IMR-90 (cell line): ENCODE results near the gene THPO. TPM values are rescaled to one million over a fixed set of nuclear protein-coding genes. Genes with fewer than 3 reads are reported as not detected.

Experiments
- ATAC-seq: fragments of 200-7000 bp; cut with Tn5 transposase; 2 replicates; pipeline ENCODE4 v1.9.1; 2020; ENCODE audit warnings: low read depth, mild to moderate bottlenecking, moderate library complexity
- BruUV-seq: library from RNA; stranded (reverse); fragments of 400-500 nt; replicated peaks from 2 replicates; lab custom pipeline; 2021; lab: Mats Ljungman, UMichigan
- CTCF ChIA-PET: fragments of 300-600 bp; formaldehyde crosslinking; extraction: SDS; loops from one replicate; lab custom pipeline; 2021; ENCODE audit warnings: antibody characterized with exemption; lab: Yijun Ruan, JAX
- POLR2A ChIA-PET: fragments of 300-600 bp; sonication (Branson Sonifier 250); formaldehyde crosslinking; loops from one replicate; lab custom pipeline; 2022; ENCODE audit warnings: antibody characterized with exemption; ENCODE audit not compliant: unreplicated experiment; lab: Charles Lee
- DNase-seq: peaks from one replicate; pipeline ENCODE4 v3.0.0; 2013
- H2AFZ ChIP-seq: replicated peaks from 2 replicates; pipeline ENCODE3; 2013; ENCODE audit warnings: low read length, mild to moderate bottlenecking; ENCODE audit not compliant: poor library complexity
- H2AK5ac ChIP-seq: 2 replicates; pipeline ENCODE4 v1.6.1; 2013; ENCODE audit warnings: low read depth, low read length, inconsistent platforms
- H2AK9ac ChIP-seq: replicated peaks from 2 replicates; pipeline ENCODE3; 2013; ENCODE audit warnings: mild to moderate bottlenecking, low read depth, low read length, moderate library complexity; ENCODE audit not compliant: poor library complexity
- H2BK120ac ChIP-seq: 2 replicates; pipeline ENCODE4 v1.6.1; 2013; ENCODE audit warnings: low read depth, low read length, inconsistent platforms
- H2BK15ac ChIP-seq: 3 replicates; pipeline ENCODE4 v1.6.1; 2013; ENCODE audit warnings: low read depth, low read length, inconsistent platforms
- H2BK20ac ChIP-seq: 2 replicates; pipeline ENCODE4 v1.6.1; 2013; ENCODE audit warnings: low read depth, mild to moderate bottlenecking, inconsistent platforms, low read length, moderate library complexity
- H2BK5ac ChIP-seq: 2 replicates; pipeline ENCODE4 v1.6.1; 2013; ENCODE audit warnings: mild to moderate bottlenecking, low read depth, low read length, inconsistent platforms; ENCODE audit not compliant: poor library complexity, severe bottlenecking
- H3K14ac ChIP-seq: replicated peaks from 2 replicates; pipeline ENCODE4 v1.6.1; 2013; ENCODE audit warnings: low read depth, low read length, inconsistent platforms
- H3K18ac ChIP-seq: 2 replicates; pipeline ENCODE4 v1.6.1; 2013; ENCODE audit warnings: low read depth, low read length, control low read depth
- H3K23ac ChIP-seq: 2 replicates; pipeline ENCODE4 v1.6.1; 2013; ENCODE audit warnings: low read depth, low read length, inconsistent platforms
- H3K27ac ChIP-seq: 2 replicates; pipeline ENCODE4 v1.5.1; 2013; ENCODE audit warnings: mild to moderate bottlenecking, control low read depth, low read length; ENCODE audit not compliant: insufficient read depth
- H3K27me3 ChIP-seq: 2 replicates; pipeline ENCODE4 v1.6.1; 2013; ENCODE audit warnings: low read length; ENCODE audit not compliant: control insufficient read depth, insufficient read depth
- H3K36me3 ChIP-seq: 2 replicates; pipeline ENCODE4 v1.6.1; 2013; ENCODE audit warnings: low read length, mixed read lengths; ENCODE audit not compliant: control insufficient read depth, insufficient read depth
- H3K4ac ChIP-seq: 2 replicates; pipeline ENCODE4 v1.6.1; 2013; ENCODE audit warnings: low read depth, low read length, inconsistent platforms
- H3K4me1 ChIP-seq: 2 replicates; pipeline ENCODE4 v1.6.1; 2013; ENCODE audit warnings: low read length, mixed read lengths; ENCODE audit not compliant: control insufficient read depth, insufficient read depth
- H3K4me2 ChIP-seq: 2 replicates; pipeline ENCODE4 v1.6.1; 2013; ENCODE audit warnings: low read depth, mild to moderate bottlenecking, control low read depth, low read length, moderate library complexity
- H3K4me3 ChIP-seq: 2 replicates; pipeline ENCODE4 v1.5.1; 2013; ENCODE audit warnings: low read depth, mild to moderate bottlenecking, control low read depth, low read length, moderate library complexity; ENCODE audit not compliant: insufficient read depth
- H3K56ac ChIP-seq: 2 replicates; pipeline ENCODE4 v1.6.1; 2013; ENCODE audit warnings: low read length, inconsistent platforms; ENCODE audit not compliant: insufficient read depth; ENCODE audit errors: extremely low read depth
- H3K79me1 ChIP-seq, 2 experiments: 2 replicates each; pipeline ENCODE4 v1.6.1; 2013; ENCODE audit warnings: low read length in 2 of 2, inconsistent platforms in 1 of 2, low read depth in 1 of 2
- H3K9ac ChIP-seq: 2 replicates; pipeline ENCODE4 v1.6.1; 2013; ENCODE audit warnings: low read depth, low read length, control low read depth
- H3K9me1 ChIP-seq: 2 replicates; pipeline ENCODE4 v1.6.1; 2013; ENCODE audit warnings: low read length, inconsistent platforms; ENCODE audit not compliant: insufficient read depth
- H3K9me3 ChIP-seq: 2 replicates; pipeline ENCODE4 v1.6.1; 2013; ENCODE audit warnings: low read length; ENCODE audit not compliant: control insufficient read depth, insufficient read depth
- H4K20me1 ChIP-seq: 2 replicates; pipeline ENCODE4 v1.6.1; 2013; ENCODE audit warnings: low read length, inconsistent platforms; ENCODE audit not compliant: insufficient read depth
- H4K5ac ChIP-seq: 2 replicates; pipeline ENCODE4 v1.6.1; 2013; ENCODE audit warnings: mild to moderate bottlenecking, low read depth, low read length, control low read depth
- H4K8ac ChIP-seq, 2 experiments: 2 replicates each; pipeline ENCODE4 v1.6.1; 2013; ENCODE audit warnings: low read depth in 2 of 2, low read length in 2 of 2, control low read depth in 1 of 2, inconsistent platforms in 1 of 2
- H4K91ac ChIP-seq: 2 replicates; pipeline ENCODE4 v1.6.1; 2013; ENCODE audit warnings: low read depth, low read length, inconsistent platforms; ENCODE audit not compliant: insufficient read depth
- BHLHE40 ChIP-seq: fragments of 150-350 bp; IDR thresholded peaks from 2 replicates; pipeline ENCODE4 v1.6.1; 2016; ENCODE audit warnings: mild to moderate bottlenecking, low read depth, low read length
- CEBPB ChIP-seq: IDR thresholded peaks from 2 replicates; pipeline ENCODE4 v1.6.1; 2012; ENCODE audit warnings: low read depth, low read length, improper control_type of control experiment
- CTCF ChIP-seq: conservative IDR thresholded peaks from 2 replicates; pipeline ENCODE4 v1.5.1; 2012; ENCODE audit warnings: mild to moderate bottlenecking, low read depth, low read length, improper control_type of control experiment
- ELK1 ChIP-seq: fragments of 150-350 bp; IDR thresholded peaks from 2 replicates; pipeline ENCODE4 v1.6.1; 2016; ENCODE audit warnings: low read depth, mild to moderate bottlenecking, low read length, moderate library complexity, borderline replicate concordance
- FOS ChIP-seq: fragments of 150-350 bp; IDR thresholded peaks from 2 replicates; pipeline ENCODE4 v1.6.1; 2016; ENCODE audit warnings: low read depth, low read length
- MAFK ChIP-seq: IDR thresholded peaks from 2 replicates; pipeline ENCODE4 v1.6.1; 2012; ENCODE audit warnings: low read depth, low read length, improper control_type of control experiment
- MAZ ChIP-seq: IDR thresholded peaks from 2 replicates; pipeline ENCODE4 v1.6.1; 2012; ENCODE audit warnings: low read depth, mild to moderate bottlenecking, low read length, improper control_type of control experiment, moderate library complexity, borderline replicate concordance
- MXI1 ChIP-seq: IDR thresholded peaks from 2 replicates; pipeline ENCODE4 v1.6.1; 2012; ENCODE audit warnings: low read depth, mild to moderate bottlenecking, low read length, moderate library complexity, borderline replicate concordance
- NFE2L2 ChIP-seq: fragments of 150-350 bp; IDR thresholded peaks from 2 replicates; pipeline ENCODE4 v1.6.1; 2016; ENCODE audit warnings: low read depth, mild to moderate bottlenecking, low read length
- POLR2A ChIP-seq: IDR thresholded peaks from 2 replicates; pipeline ENCODE4 v1.6.1; 2012; ENCODE audit warnings: mild to moderate bottlenecking, low read depth, low read length
- RAD21 ChIP-seq: IDR thresholded peaks from 2 replicates; pipeline ENCODE4 v1.6.1; 2012; ENCODE audit warnings: low read length, improper control_type of control experiment
- RCOR1 ChIP-seq: IDR thresholded peaks from 2 replicates; pipeline ENCODE4 v1.6.1; 2012; ENCODE audit warnings: mild to moderate bottlenecking, low read length, improper control_type of control experiment; ENCODE audit not compliant: insufficient replicate concordance
- RFX5 ChIP-seq: IDR thresholded peaks from 2 replicates; pipeline ENCODE4 v1.8.0; 2012; ENCODE audit warnings: low read depth, mild to moderate bottlenecking, low read length, moderate library complexity
- SMC3 ChIP-seq: fragments of 150-350 bp; IDR thresholded peaks from 2 replicates; pipeline ENCODE4 v1.6.1; 2016; ENCODE audit warnings: low read depth, mild to moderate bottlenecking, antibody characterized with exemption, low read length, moderate library complexity
- USF2 ChIP-seq: fragments of 150-350 bp; IDR thresholded peaks from 2 replicates; pipeline ENCODE4 v1.6.1; 2017; ENCODE audit warnings: mild to moderate bottlenecking, antibody characterized with exemption, low read length, low read depth
- WGBS, 2 experiments: methylation state at CpG; one replicate each; pipeline versions ENCODE4 v1.1.5 to v1.1.7; 2013; ENCODE audit warnings: missing lambda C conversion rate in 2 of 2; ENCODE audit not compliant: insufficient read length in 1 of 2; ENCODE audit errors: extremely low coverage in 2 of 2; 5-methylcytosine and 5-hydroxymethylcytosine counted together
- dilution Hi-C: fragments of 300-500 bp; cut with HindIII; formaldehyde crosslinking; loops from one replicate; pipeline ENCODE4 v1.14.3; 2018; ENCODE audit warnings: low sequenced_read_pairs; ENCODE audit not compliant: unreplicated experiment
- in situ Hi-C: fragments of 300-500 bp; cut with MboI; formaldehyde crosslinking; loops from 3 replicates; pipeline ENCODE4 v1.14.3; 2019; ENCODE audit warnings: low sequenced_read_pairs, inconsistent platforms, mixed read lengths
- intact Hi-C: fragments of 100-400 bp; cut with micrococcal nuclease; formaldehyde crosslinking; loops from 2 replicates; pipeline ENCODE4 v1.10.0; 2022
- polyA plus RNA-seq, 3 experiments: library from polyadenylated mRNA; depleted of rRNA; stranded (reverse); fragments of >200 nt; gene quantifications; 2 replicates each; pipeline ENCODE4 v1.2.3, GENCODE V29; 2012; ENCODE audit warnings: low replicate concordance in 1 of 3
- total RNA-seq: library from RNA; depleted of rRNA; stranded (reverse); fragments of >200 nt; gene quantifications from 2 replicates; pipeline ENCODE4 v1.2.3, GENCODE V29; 2012

Gene THPO
- total and polyA plus RNA-seq, 2 of the 4 experiments (the other 2 are of a cell fraction): not detected

- H4K20me1 ChIP-seq: no peaks in the 10 kb centered on the region
- TF ChIP-seq MAZ: no peak
- TF ChIP-seq CEBPB: no peak
- TF ChIP-seq SMC3: no peak
- TF ChIP-seq POLR2A: no peak
- TF ChIP-seq ELK1: no peak
- no peak for TF ChIP-seq NFE2L2
- TF ChIP-seq MAFK: no peak
- no peak for TF ChIP-seq RAD21
- TF ChIP-seq RCOR1: no peak
- no peak for TF ChIP-seq BHLHE40
- TF ChIP-seq USF2: no peak
- no peak for TF ChIP-seq CTCF
- no peak for TF ChIP-seq FOS
- no peak for TF ChIP-seq RFX5
- TF ChIP-seq MXI1: no peak
- H2BK20ac ChIP-seq: no peak overlapping the region
- H3K27me3 ChIP-seq: peaks cover 76% of the 10 kb centered on the region
- no TSS peak for BruUV-seq
- H3K4me1 ChIP-seq: peaks cover 2% of the 10 kb centered on the region; the same call in 1 of the 2 replicates
- peak overlapping the region; percentile 16 for H2AFZ ChIP-seq
- no peak overlapping the region for H3K4me3 ChIP-seq
- dilution Hi-C loops: no loop called here
- no peak overlapping the region for H3K18ac ChIP-seq
- H2BK5ac ChIP-seq: no peak overlapping the region
- H3K36me3 ChIP-seq: no peaks in the 10 kb centered on the region
- no peak overlapping the region for H2AK5ac ChIP-seq
- H3K9me1 ChIP-seq: no peaks in the 10 kb centered on the region
- CTCF ChIA-PET: no interaction called here
- no peak overlapping the region for H2BK120ac ChIP-seq
- no peak overlapping the region for H3K14ac ChIP-seq
- no peak overlapping the region for H4K8ac ChIP-seq
- no peak overlapping the region for H3K23ac ChIP-seq
- H2BK15ac ChIP-seq: no peak overlapping the region
- no peak overlapping the region for H2AK9ac ChIP-seq
- no peak overlapping the region for H4K5ac ChIP-seq
- no peak overlapping the region for H3K4ac ChIP-seq
- H3K27ac ChIP-seq: no peak overlapping the region
- no peak overlapping the region for H3K56ac ChIP-seq
- WGBS, 2 experiments: 100% methylated on average over 1 of the region's 10 CpGs; no CpG with 5 or more reads in 1 of the 2 experiments
- no peaks in the 10 kb centered on the region for H3K9me3 ChIP-seq
- no peak overlapping the region; the same call in 1 of the 2 replicates for H3K4me2 ChIP-seq
- POLR2A ChIA-PET: no interaction called here
- no peak for DNase-seq
- H3K9ac ChIP-seq: no peak overlapping the region
- no peaks in the 10 kb centered on the region for H3K79me1 ChIP-seq
- H4K91ac ChIP-seq: no peak overlapping the region
- in situ Hi-C loops: loop anchor here (10.0 kb wide), 2 partner anchors 396 to 426 kb away; no protein-coding TSS in a partner anchor
- intact Hi-C loops: no loop called here
- no peak for ATAC-seq
These were observed 797 bp upstream of the THPO start for GRCh38 chr3:184378651-184379357.
